ENCODE measurements around the gene GCHFR.

Gene GCHFR

GRCh38 chr15:40775740-40776536 lies 12.1 kb downstream of the GCHFR start:
- DNase-seq (ENCODE audit: low spot score), result no peak

- peak; percentile 76 for DNase-seq (ENCODE audit: low spot score)
Measured at GRCh38 chr15:40776537-40777141, 12.8 kb downstream of the GCHFR start.

- no peak for DNase-seq (ENCODE audit: low spot score)
Measured at GRCh38 chr15:40782609-40783227, 18.9 kb downstream of the GCHFR start.

GRCh38 chr15:40785164-40785563 lies 21.3 kb downstream of the GCHFR start:
- DNase-seq (ENCODE audit: low spot score), result no peak

DNA sequence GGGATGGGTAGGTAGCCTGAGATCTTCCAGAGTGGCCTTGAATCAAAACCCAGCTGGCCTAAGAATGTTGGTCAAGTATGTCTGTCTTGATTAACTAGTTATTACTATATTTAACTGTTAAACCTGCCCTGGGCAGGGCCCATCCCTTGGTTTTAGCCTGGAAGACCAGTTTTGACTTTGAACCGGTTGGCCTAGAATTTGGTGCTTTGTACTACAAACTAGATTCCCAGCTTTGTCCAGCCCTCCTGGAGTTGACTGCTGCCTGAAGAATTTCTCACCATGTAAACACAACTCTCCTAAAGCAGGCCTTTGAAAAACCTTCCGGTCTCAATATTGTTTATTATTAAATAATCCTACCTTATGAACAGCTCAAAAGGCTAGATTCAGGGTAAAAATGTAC lies 21.9 kb downstream of the GCHFR start:
- no peak for DNase-seq (ENCODE audit: low spot score)

GRCh38 chr15:40787344-40787841 lies 23.5 kb downstream of the GCHFR start:
- DNase-seq (ENCODE audit: low spot score), result no peak

DNA sequence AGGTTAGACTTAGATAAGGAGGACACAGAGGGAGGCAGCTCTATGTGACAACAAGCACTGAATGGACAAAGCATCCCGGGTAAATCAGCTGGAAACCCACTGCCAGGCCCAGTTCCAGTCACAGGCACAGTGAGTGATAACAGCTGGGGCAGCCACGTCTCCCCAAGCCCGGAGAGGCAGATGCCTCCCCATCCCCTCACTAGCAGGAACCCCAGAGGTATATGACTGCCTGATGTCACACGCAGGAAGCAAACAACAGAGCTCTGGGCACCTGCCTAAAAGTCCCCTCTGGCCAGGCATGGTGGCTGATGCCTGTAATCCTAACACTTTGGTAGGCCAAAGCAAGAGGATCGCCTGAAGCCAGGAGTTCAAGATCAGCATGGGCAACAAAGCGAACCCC lies 24.1 kb downstream of the GCHFR start:
- DNase-seq (ENCODE audit: low spot score), result no peak

- no peak for DNase-seq (ENCODE audit: low spot score)
Measured at GRCh38 chr15:40789119-40789518, 25.3 kb downstream of the GCHFR start.

DNA sequence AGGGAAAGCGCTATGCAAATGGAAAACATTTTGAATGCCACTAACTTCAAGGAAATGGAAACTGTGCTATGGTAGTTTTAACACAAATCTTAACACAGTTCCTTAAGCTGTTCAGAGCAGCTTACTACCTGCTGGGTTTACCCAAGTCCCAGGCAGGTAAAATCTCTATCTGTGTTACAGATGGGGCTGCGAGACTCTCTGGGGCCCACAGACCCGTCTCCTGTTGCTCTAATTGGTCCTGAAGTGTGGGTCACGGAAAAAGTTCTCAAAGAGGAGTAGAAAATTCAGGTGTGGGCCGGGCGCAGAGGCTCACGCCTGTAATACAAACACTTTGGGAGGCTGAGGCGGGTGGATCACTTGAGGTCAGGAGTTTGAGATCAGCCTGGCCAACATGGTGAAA lies 26.1 kb downstream of the GCHFR start:
- DNase-seq (ENCODE audit: low spot score), result no peak

GRCh38 chr15:40790718-40791117 lies 26.9 kb downstream of the GCHFR start:
- no peak for DNase-seq (ENCODE audit: low spot score)

DNA sequence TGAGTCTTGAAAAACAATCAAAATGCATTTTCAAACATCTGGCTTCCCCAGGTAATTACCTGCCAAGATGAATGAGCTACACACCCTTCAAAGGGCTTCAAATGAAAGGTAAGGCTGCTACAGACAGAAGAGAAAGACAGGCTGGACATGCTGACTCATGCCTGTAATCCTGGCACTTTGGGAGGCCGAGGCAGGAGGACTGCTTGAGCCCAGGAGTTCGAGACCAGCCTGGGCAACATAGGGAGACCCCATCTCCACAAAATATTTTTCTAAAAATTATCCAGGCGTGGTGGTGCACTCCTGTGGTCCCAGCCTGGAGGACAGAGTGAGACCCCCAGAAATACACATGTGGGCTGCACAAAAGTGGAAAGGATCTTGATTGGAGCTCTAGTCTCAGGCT lies 28.5 kb downstream of the GCHFR start:
- no peak for DNase-seq (ENCODE audit: low spot score)

DNA sequence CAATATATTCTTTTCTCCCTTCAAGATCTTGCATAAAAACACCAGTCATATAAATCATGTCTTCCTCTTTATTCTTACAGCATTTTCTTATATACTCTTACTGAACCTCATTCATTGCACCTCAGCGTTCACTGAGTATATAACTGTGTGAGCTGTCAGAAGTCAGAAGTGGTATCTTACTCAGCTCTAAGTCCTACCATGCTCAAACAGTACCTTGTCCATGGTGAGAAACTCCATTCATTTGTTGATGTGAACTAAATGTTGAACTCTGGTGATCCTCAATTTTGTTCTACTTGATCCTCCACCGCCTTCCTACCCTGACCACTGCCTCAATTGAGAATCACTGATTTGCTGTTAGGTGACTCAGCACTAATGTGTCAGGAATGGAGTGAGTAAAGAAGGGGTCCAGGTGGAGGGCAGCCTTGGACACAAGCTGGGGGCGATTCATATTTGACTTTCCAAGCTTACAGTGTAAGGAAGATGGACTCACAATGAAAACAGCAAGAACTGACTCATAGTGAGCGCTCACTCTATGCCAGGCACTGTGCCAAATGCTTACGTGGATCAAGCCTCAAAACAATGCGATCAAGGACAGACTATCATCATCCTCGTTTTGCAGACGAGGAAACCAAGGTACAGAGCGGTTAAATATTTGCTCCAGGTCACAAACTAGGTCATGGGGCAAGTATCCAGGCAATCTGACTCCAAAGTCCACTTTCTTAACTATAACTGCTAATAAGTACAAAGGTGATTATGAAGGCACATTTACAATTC lies 29.5 kb downstream of the GCHFR start:
- peak; percentile 47 for DNase-seq (ENCODE audit: low spot score)

DNA sequence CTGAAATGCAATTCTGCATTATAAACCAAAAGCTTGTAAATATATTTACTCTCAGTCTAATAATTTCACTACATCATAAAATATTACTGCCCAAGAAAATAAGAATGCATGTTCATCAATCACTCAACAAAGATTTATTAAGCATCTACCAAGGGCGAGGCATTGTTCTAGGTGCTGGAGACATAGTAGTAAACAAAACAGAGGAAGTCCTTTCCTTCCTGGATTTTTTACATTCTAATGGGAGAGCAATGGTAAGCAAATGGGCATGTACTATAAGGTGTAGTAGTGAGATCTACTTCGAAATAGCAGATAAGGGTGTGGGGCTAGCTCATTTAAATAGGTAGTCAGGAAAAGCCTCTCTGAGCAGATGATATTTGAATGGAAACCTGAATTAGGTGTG lies 32.2 kb downstream of the GCHFR start:
- no peak for DNase-seq (ENCODE audit: low spot score)

DNA sequence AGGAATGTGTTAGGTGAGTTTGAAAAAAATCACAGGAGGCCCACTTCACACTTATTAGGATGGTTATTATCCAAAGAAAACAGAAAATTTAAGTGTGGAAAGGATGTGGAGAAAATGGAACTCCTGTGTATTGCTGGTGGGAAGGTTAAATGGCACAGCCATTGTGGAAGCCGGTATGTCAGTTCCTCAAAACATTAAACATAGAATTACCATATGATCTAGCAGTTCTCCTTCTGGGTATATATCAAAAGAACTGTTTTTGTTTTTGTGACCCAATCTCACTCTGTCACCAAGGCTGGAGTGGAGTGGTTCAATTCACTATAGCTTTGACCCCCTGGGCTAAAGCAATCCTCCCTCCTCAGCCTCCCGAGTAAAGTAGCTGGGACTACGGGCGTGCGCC lies 32.6 kb downstream of the GCHFR start:
- no peak for DNase-seq (ENCODE audit: low spot score)

DNA sequence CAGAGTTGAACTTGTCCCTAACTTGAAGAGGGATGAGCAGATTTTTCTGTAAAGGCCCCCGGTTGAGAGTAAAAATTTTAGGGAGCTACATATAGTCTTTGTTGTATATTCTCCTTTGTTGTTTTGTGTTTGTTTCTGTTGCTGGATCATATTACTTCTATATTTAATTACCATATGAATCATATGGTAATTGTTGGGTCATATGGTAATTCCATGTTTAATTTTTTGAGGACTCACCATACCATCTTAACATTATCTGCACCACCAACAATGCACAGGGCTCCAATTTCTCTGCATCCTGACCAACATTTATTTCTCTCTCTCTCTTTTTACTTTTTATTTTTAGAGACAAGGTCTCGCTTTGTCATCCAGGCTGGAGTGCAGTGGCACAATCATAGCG lies 35.7 kb downstream of the GCHFR start:
- no peak for DNase-seq (ENCODE audit: low spot score)

GRCh38 chr15:40803076-40803475 lies 39.2 kb downstream of the GCHFR start:
- DNase-seq (ENCODE audit: low spot score), result no peak

DNA sequence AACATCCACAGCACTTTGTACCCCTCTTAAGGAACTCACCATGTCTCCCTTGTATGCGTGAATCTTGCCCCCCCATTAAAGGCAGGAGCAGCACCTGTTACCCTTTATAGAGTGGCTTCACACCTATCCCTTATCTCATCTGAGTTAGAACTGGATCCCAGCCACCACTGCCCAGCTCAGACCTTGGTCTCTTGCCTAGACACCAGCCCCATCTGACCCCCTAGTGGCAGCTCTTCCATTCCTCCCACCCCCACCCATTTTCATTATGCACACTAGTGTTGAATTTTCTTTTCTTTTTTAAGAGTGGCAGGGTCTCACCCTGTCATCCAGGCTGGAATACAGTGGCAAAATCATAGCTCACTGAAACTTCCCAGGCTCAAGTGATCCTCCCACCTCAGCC lies 39.8 kb downstream of the GCHFR start:
- DNase-seq (ENCODE audit: low spot score), result no peak

- DNase-seq (ENCODE audit: low spot score), result no peak
Measured at GRCh38 chr15:40806672-40807027, 42.8 kb downstream of the GCHFR start.

DNA sequence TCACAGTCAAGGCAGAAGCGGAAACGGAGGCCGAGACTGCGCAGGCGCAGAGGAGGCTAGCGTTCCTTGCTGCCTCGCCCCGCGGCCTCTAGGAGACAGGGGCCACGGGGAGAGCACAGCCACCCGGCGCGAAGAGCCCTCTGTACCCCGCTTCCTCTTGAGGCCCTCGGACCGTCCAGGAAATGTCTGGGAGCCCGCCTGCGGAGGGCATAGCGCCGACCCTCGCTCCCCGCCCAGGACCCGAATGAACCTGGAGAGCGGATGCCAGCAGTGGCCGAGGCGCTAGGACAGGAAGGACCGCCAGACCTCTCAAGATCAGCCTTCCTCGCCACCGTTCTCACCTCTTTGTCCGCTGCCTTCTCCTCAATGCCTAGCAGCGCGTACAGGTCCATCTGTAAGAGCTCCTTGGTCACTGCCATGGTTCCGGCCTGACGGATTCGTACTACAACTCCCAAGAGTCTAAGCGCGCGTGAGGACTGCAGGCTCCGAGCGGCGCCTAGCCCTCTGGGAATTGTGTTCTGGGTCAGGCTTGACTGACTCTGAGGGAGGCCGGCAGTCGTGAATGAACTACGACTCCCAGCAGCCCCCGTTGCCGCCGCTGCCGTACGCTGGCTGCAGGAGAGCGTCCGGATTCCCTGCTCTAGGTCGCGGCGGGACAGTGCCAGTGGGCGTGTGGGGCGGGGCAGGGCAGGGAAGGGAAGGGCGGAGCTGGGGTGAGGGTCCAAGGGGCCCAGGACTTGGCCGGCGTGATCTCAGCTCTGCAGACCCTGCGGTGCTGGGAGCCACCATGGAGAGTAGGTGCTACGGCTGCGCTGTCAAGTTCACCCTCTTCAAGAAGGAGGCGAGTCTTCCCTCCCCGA lies 43.4 kb downstream of the GCHFR start, which contains the start of the genes DNAJC17 and ZFYVE19:
Gene DNAJC17, minus strand, starts transcription at position 446 of the 860 bp plus-strand sequence. Its CDS starts 27 bp downstream, at position 419.
Gene ZFYVE19, plus strand, starts transcription at position 62 of the 860 bp plus-strand sequence. Its CDS starts 501 bp downstream, at position 563.
- peak; percentile 91 for DNase-seq (ENCODE audit: low spot score)

DNA sequence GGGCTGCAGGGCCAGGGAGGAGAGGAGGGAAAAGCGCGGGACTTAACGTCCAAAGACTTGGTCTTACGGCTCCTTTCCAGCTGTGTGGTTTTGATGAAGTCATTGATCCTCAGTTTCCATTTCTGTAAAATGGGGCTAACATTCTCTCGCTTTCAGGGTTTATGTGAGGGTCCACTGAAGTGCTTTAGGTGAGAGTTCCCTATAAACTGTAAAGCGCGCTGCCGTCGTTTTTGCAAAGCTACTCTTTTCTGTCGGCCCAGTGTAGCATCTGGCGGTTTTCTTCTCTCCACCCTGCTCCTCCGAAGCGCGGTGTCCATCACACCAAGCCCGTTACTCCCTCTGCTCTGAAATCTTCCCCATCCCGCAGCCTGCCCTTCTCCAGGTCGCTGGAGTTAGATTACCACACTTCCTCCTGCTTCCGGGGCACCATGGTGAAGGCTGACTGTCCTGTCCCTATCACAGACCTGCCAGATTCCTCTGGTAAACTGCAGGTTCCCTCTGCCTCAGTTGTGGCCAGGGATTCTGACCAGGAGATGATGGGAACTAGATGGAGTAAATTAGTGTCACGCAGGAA lies 44.1 kb downstream of the GCHFR start:
- no peak for DNase-seq (ENCODE audit: low spot score)
